ENCODE measurements around the gene ASTN2. TPM values are rescaled to one million over a fixed set of nuclear protein-coding genes. Genes with fewer than 3 reads are reported as not detected.

Gene ASTN2
- total RNA-seq, 2 experiments from 2014 or later, result 1.7 to 4.2 TPM

GRCh38 chr9:116986015-116986414 is 428.8 kb downstream of the ASTN2 start:
- BruUV-seq (replicated peaks), result no TSS peak
- ChIA-PET POLR2A (no interaction called here), CTCF (ENCODE audit: unreplicated experiment) (no interaction called here)
- H3K4me2 ChIP-seq (ENCODE audit: low read length), result no peak overlapping the region
- intact Hi-C loops (cut with micrococcal nuclease; ENCODE audit: unreplicated experiment), result no loop called here
- no peak for DNase-seq (ENCODE audit: low spot score)
- no peaks in the 10 kb centered on the region for H3K9me2 ChIP-seq (ENCODE audit: insufficient read depth, low read length)
- no peaks in the 10 kb centered on the region for H3K36me3 ChIP-seq (ENCODE audit: insufficient read depth, low read length)
- H3K4me3 ChIP-seq (ENCODE audit: low read depth, low read length, poor library complexity, severe bottlenecking), result no peak overlapping the region
- no peak overlapping the region for H2AFZ ChIP-seq (ENCODE audit: low read length)
- no peak for TF ChIP-seq EZH2phosphoT487 (IDR thresholded peaks at IDR 0.05; ENCODE audit: borderline replicate concordance, low read depth, low read length)
- no peak for TF ChIP-seq CTCF (conservative IDR thresholded peaks at IDR 0.05; ENCODE audit: low read length)
- H3K4me1 ChIP-seq (ENCODE audit: insufficient read depth, low read length, poor library complexity, severe bottlenecking), result no peaks in the 10 kb centered on the region
- no peaks in the 10 kb centered on the region for H4K20me1 ChIP-seq (ENCODE audit: insufficient read depth, low read length)
- no peaks in the 10 kb centered on the region for H3K9me3 ChIP-seq (ENCODE audit: low read length)
- H3K27ac ChIP-seq (ENCODE audit: low read depth, low read length, poor library complexity, severe bottlenecking), result no peak overlapping the region
- no peaks in the 10 kb centered on the region for H3K79me2 ChIP-seq (ENCODE audit: insufficient read depth, low read depth, low read length)

- no peaks in the 10 kb centered on the region for H4K20me1 ChIP-seq (ENCODE audit: insufficient read depth, low read length)
- intact Hi-C loops (cut with micrococcal nuclease; ENCODE audit: unreplicated experiment), result no loop called here
- no peak overlapping the region for H3K27ac ChIP-seq (ENCODE audit: low read depth, low read length, poor library complexity, severe bottlenecking)
- no peaks in the 10 kb centered on the region for H3K4me1 ChIP-seq (ENCODE audit: insufficient read depth, low read length, poor library complexity, severe bottlenecking)
- no peaks in the 10 kb centered on the region for H3K9me3 ChIP-seq (ENCODE audit: low read length)
- no peak for DNase-seq (ENCODE audit: low spot score)
- no peaks in the 10 kb centered on the region for H3K79me2 ChIP-seq (ENCODE audit: insufficient read depth, low read depth, low read length)
- BruUV-seq (replicated peaks), result no TSS peak
- no peak for TF ChIP-seq CTCF (conservative IDR thresholded peaks at IDR 0.05; ENCODE audit: low read length)
- no peak for TF ChIP-seq EZH2phosphoT487 (IDR thresholded peaks at IDR 0.05; ENCODE audit: borderline replicate concordance, low read depth, low read length)
- no peak overlapping the region for H2AFZ ChIP-seq (ENCODE audit: low read length)
- POLR2A ChIA-PET, result interaction anchor here (0.6 kb wide), 1 partner anchor 1004 kb away, joined by 4 read pairs; no protein-coding TSS in a partner anchor
- H3K9me2 ChIP-seq (ENCODE audit: insufficient read depth, low read length), result no peaks in the 10 kb centered on the region
- CTCF ChIA-PET (ENCODE audit: unreplicated experiment), result no interaction called here
- no peak overlapping the region for H3K4me2 ChIP-seq (ENCODE audit: low read length)
- H3K36me3 ChIP-seq (ENCODE audit: insufficient read depth, low read length), result no peaks in the 10 kb centered on the region
- H3K4me3 ChIP-seq (ENCODE audit: low read depth, low read length, poor library complexity, severe bottlenecking), result no peak overlapping the region
These were observed 429.3 kb downstream of the ASTN2 start for GRCh38 chr9:116985596-116985995.

- Histone ChIP-seq H3K36me3 (ENCODE audit: insufficient read depth, low read length) (no peaks in the 10 kb centered on the region), H3K4me2 (ENCODE audit: low read length) (no peak overlapping the region), H3K9me2 (ENCODE audit: insufficient read depth, low read length) (no peaks in the 10 kb centered on the region), H3K4me3 (ENCODE audit: low read depth, low read length, poor library complexity, severe bottlenecking) (no peak overlapping the region), H3K4me1 (ENCODE audit: insufficient read depth, low read length, poor library complexity, severe bottlenecking) (no peaks in the 10 kb centered on the region), H3K79me2 (ENCODE audit: insufficient read depth, low read depth, low read length) (no peaks in the 10 kb centered on the region), H4K20me1 (ENCODE audit: insufficient read depth, low read length) (no peaks in the 10 kb centered on the region), H3K9me3 (ENCODE audit: low read length) (no peaks in the 10 kb centered on the region), H2AFZ (ENCODE audit: low read length) (no peak overlapping the region), H3K27ac (ENCODE audit: low read depth, low read length, poor library complexity, severe bottlenecking) (no peak overlapping the region)
- BruUV-seq (replicated peaks), result no TSS peak
- POLR2A ChIA-PET, result no interaction called here
- CTCF ChIA-PET (ENCODE audit: unreplicated experiment), result no interaction called here
- intact Hi-C loops (cut with micrococcal nuclease; ENCODE audit: unreplicated experiment), result no loop called here
- no peak for DNase-seq (ENCODE audit: low spot score)
- TF ChIP-seq EZH2phosphoT487 (IDR thresholded peaks at IDR 0.05; ENCODE audit: borderline replicate concordance, low read depth, low read length), result no peak
- TF ChIP-seq CTCF (conservative IDR thresholded peaks at IDR 0.05; ENCODE audit: low read length), result no peak
These were observed 430.7 kb downstream of the ASTN2 start for GRCh38 chr9:116984111-116984510.
